ENCODE measurements around the gene GBGT1. TPM values are rescaled to one million over a fixed set of nuclear protein-coding genes. Genes with fewer than 3 reads are reported as not detected.

Gene GBGT1
- total and polyA plus RNA-seq, 9 of the 15 experiments (the other 6 are each of a cell fraction or from before 2014, with no cell fraction given): 0.55 to 25.8 (median 13.7) TPM

DNA sequence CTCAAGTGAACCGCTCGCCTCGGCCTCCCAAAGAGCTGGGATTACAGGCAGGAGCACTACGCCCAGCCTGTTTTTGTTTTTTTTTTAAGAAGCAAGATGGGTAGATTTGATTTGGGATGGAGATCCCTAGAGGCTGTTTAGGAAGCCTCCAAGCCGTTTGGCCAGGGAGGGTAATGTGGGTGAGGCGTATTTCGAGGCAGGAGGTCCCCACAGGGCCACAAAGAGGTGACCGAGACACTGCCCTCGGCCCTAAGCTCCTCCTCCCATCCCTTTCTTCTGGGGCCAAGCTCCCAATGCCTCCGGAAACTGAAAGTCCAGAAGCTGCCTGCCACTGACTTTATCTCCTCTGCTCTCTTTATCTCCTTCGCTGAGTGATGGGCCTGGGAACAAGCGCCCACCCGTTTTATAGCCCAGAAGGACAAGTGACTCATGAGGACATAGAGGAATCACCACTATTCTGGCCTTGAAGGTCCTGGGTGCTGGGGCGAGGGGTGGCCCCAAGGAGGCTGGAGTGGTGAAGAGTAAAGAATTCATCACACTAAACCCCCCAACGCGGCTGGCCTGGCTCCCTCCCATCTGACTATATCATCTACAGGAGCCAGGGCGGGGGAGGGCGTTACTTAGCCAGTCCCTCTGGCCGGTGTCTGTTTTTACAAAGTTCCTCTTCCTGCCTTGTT, 40.6 kb downstream of the GBGT1 start (continued):
- TF ChIP-seq, protein P1, sequence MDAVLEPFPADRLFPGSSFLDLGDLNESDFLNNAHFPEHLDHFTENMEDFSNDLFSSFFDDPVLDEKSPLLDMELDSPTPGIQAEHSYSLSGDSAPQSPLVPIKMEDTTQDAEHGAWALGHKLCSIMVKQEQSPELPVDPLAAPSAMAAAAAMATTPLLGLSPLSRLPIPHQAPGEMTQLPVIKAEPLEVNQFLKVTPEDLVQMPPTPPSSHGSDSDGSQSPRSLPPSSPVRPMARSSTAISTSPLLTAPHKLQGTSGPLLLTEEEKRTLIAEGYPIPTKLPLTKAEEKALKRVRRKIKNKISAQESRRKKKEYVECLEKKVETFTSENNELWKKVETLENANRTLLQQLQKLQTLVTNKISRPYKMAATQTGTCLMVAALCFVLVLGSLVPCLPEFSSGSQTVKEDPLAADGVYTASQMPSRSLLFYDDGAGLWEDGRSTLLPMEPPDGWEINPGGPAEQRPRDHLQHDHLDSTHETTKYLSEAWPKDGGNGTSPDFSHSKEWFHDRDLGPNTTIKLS (IDR thresholded peaks at IDR 0.05; ENCODE audit: borderline replicate concordance, low read depth): peak; percentile 56; the same call in 1 of the 2 replicates
- TF ChIP-seq EP300 (IDR thresholded peaks at IDR 0.05; ENCODE audit: low read length) (peak; percentile 84), NCOA4 (IDR thresholded peaks at IDR 0.05; ENCODE audit: partially characterized antibody) (no peak), JUN (IDR thresholded peaks at IDR 0.05; ENCODE audit: borderline replicate concordance, low read depth, low read length) (peak; percentile 70), JUN (CRISPR knock-in tag; IDR thresholded peaks at IDR 0.05; ENCODE audit: borderline replicate concordance) (no peak), MECOM (CRISPR knock-in tag; IDR thresholded peaks at IDR 0.05) (0 out of 2 replicates have a peak, but pooled peaks have one; percentile 72), NRF1 (conservative IDR thresholded peaks at IDR 0.05 in 1 of 2, IDR thresholded peaks at IDR 0.05 in 1 of 2) (peak in 1 of 2 experiments; percentile 43; a peak in 1 of 4 replicates), SPI1 (IDR thresholded peaks at IDR 0.05; ENCODE audit: borderline replicate concordance, low read depth, low read length) (peak; percentile 42; the same call in 1 of the 2 replicates), ZNF584 (CRISPR knock-in tag; IDR thresholded peaks at IDR 0.05; ENCODE audit: low read depth) (peak; percentile 67; the same call in 1 of the 2 replicates), ARID1B (IDR thresholded peaks at IDR 0.05) (peak; percentile 91), KDM5B (IDR thresholded peaks at IDR 0.05; ENCODE audit: insufficient replicate concordance, low read depth, low read length) (peak; percentile 33), NR2C2 (CRISPR knock-in tag; IDR thresholded peaks at IDR 0.05) (no peak), NR2C2 (tag; IDR thresholded peaks at IDR 0.05) (peak; percentile 87), POLR2AphosphoS5 (IDR thresholded peaks at IDR 0.05; ENCODE audit: control insufficient read depth, insufficient read depth, low read depth, low read length) (peak; percentile 52; the same call in 1 of the 2 replicates), STAG1 (CRISPR knock-in tag; IDR thresholded peaks at IDR 0.05; ENCODE audit: borderline replicate concordance) (no peak), ATF7 (IDR thresholded peaks at IDR 0.05) (peak; percentile 79), ZNF253 (CRISPR knock-in tag; conservative IDR thresholded peaks at IDR 0.05) (no peak), ZNF263 (CRISPR knock-in tag; IDR thresholded peaks at IDR 0.05; ENCODE audit: borderline replicate concordance) (peak; percentile 37), U2AF1 (optimal IDR thresholded peaks at IDR 0.05; ENCODE audit: low read depth, low read length) (no peak), TBP (optimal IDR thresholded peaks at IDR 0.05; ENCODE audit: low read depth, low read length) (peak; percentile 60), EGR1 (conservative IDR thresholded peaks at IDR 0.05) (peak; percentile 88)
- TF ChIP-seq, protein P2, sequence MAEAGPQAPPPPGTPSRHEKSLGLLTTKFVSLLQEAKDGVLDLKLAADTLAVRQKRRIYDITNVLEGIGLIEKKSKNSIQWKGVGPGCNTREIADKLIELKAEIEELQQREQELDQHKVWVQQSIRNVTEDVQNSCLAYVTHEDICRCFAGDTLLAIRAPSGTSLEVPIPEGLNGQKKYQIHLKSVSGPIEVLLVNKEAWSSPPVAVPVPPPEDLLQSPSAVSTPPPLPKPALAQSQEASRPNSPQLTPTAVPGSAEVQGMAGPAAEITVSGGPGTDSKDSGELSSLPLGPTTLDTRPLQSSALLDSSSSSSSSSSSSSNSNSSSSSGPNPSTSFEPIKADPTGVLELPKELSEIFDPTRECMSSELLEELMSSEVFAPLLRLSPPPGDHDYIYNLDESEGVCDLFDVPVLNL (CRISPR knock-in tag; IDR thresholded peaks at IDR 0.05; ENCODE audit: low read depth): no peak
- TF ChIP-seq, protein P3, sequence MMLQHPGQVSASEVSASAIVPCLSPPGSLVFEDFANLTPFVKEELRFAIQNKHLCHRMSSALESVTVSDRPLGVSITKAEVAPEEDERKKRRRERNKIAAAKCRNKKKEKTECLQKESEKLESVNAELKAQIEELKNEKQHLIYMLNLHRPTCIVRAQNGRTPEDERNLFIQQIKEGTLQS (IDR thresholded peaks at IDR 0.05): peak; percentile 73
- TF ChIP-seq, protein P3 (CRISPR knock-in tag; conservative IDR thresholded peaks at IDR 0.05): no peak
- TF ChIP-seq, protein P4, sequence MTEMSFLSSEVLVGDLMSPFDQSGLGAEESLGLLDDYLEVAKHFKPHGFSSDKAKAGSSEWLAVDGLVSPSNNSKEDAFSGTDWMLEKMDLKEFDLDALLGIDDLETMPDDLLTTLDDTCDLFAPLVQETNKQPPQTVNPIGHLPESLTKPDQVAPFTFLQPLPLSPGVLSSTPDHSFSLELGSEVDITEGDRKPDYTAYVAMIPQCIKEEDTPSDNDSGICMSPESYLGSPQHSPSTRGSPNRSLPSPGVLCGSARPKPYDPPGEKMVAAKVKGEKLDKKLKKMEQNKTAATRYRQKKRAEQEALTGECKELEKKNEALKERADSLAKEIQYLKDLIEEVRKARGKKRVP (CRISPR knock-in tag; IDR thresholded peaks at IDR 0.05): no peak

All from K562 (cell line).